Left lobe of liver (tissue), 2 donors: Measurements from ENCODE around the gene FZD10. TPM values are rescaled to one million over a fixed set of nuclear protein-coding genes. Genes with fewer than 3 reads are reported as not detected.

ENCODE experiments used
- ATAC-seq: fragments of 200-7000 bp; cut with Tn5 transposase; one replicate; pipeline ENCODE4 v1.9.1; 2020; ENCODE audit warnings: mild to moderate bottlenecking, moderate library complexity
- DNase-seq: peaks from one replicate; pipeline ENCODE4 v3.0.0-alpha.2; 2020; ENCODE audit warnings: low spot score
- total RNA-seq: library from RNA; stranded (reverse); gene quantifications from one replicate; pipeline ENCODE4 v1.2.1, GENCODE V29; 2021
- donor health status: DM: no; HTN: no; CAD: no; lungs with moderate emphysema.
- donor health status: DM: no; HTN: yes; CAD: no.

The FZD10 gene
- total RNA-seq, 1 donor from 2014 or later: not detected

GRCh38 chr12:130201037-130201436, 38.8 kb downstream of the FZD10 start:
- ATAC-seq (no peak), DNase-seq (no peak)

GRCh38 chr12:130202201-130202600, 39.9 kb downstream of the FZD10 start:
- peak; percentile 23 for DNase-seq
- no peak for ATAC-seq

- ATAC-seq (no peak), DNase-seq (no peak)
These were observed 40.9 kb downstream of the FZD10 start for GRCh38 chr12:130203151-130203550.

GRCh38 chr12:130204541-130204953, 42.3 kb downstream of the FZD10 start:
- ATAC-seq: no peak
- DNase-seq: no peak

GRCh38 chr12:130205495-130205894, 43.2 kb downstream of the FZD10 start:
- DNase-seq (no peak), ATAC-seq (no peak)

GRCh38 chr12:130212384-130212989, 50.2 kb downstream of the FZD10 start:
- ATAC-seq: no peak
- no peak for DNase-seq

GRCh38 chr12:130213249-130213648, 51.0 kb downstream of the FZD10 start:
- ATAC-seq: no peak
- DNase-seq: no peak

GRCh38 chr12:130214686-130215395, 52.6 kb downstream of the FZD10 start:
- ATAC-seq (no peak), DNase-seq (no peak)

Other genes starting within 250 kb of the FZD10 start
- gene PIWIL1, start 175.4 kb downstream of the FZD10 start, total RNA-seq: not detected